ENCODE data around the gene CPNE6. TPM values are rescaled to one million over a fixed set of nuclear protein-coding genes. Genes with fewer than 3 reads are reported as not detected.
"Not testable (repeated sequence)": the region's sequence is repeated elsewhere in the genome, so short reads cannot be mapped to it uniquely, and the experiment has no call there.

Gene CPNE6
- total RNA-seq: 1.5 TPM

DNA sequence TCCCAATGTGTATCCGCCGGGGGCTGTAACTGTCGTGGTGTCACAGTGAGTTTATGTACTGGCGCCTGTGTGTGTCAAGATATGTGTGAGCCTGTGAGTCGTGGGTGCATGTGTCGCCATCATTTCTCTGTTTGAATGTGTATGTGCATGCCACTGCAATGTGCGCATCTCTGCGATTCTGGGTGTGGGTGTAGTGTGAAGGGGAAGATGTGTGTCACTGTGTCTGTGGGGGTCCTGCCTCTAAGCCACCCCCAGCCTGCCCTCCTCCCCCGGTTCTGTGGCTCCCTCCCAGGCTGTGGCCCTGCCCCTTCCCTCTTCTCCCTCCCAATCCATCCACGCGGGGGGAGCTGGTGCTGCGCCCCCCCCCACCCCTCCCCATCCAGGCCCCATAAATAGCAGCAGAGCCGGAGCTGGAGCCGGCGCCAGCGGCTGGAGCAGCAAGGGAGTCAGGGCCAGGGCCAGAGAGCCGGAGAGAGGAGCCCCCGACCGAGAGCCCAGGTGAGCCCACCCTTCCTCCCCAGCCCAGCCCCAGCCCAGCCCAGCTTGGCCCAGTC lies at the start of gene CPNE6:
CPNE6 (plus strand) TSS at position 419 of the 554 bp plus-strand sequence. CDS start 1,375 bp downstream, outside the sequence.
- DNase-seq (ENCODE audit: low spot score): no peak

DNA sequence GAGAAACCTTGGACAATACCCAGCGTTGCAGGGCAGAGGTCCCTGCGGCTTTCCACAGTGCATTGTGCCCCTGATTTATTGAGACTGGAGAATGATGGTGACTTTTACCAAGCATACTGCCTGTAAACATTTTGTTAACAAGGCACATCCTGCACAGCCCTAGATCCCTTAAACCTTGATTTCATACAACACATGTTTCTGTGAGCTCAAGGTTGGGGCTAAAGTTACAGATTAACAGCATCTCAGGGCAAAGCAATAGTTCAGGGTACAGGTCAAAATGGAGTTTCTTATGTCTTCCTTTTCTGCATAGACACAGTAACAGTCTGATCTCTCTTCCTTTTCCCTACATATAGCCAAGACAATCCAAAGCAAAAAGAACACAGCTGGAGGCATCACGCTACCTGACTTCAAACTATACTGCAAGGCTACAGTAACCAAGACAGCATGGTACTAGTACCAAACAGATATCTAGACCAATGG lies 46.4 kb upstream of the CPNE6 start:
- DNase-seq (ENCODE audit: low spot score): not testable (repeated sequence)

DNA sequence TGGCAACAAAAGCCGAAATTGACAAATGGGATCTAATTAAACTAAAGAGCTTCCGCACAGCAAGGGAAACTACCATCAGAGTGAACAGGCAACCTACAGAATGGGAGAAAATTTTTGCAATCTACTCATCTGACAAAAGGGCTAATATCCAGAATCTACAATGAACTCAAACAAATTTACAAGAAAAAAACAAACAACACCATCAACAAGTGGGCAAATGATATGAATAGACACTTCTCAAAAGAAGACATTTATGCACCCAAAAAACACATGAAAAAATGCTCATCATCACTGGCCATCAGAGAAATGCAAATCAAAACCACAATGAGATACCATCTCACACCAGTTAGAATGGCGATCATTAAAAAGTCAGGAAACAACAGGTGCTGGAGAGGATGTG lies 41.7 kb upstream of the CPNE6 start:
- not testable (repeated sequence) for DNase-seq (ENCODE audit: low spot score)

DNA sequence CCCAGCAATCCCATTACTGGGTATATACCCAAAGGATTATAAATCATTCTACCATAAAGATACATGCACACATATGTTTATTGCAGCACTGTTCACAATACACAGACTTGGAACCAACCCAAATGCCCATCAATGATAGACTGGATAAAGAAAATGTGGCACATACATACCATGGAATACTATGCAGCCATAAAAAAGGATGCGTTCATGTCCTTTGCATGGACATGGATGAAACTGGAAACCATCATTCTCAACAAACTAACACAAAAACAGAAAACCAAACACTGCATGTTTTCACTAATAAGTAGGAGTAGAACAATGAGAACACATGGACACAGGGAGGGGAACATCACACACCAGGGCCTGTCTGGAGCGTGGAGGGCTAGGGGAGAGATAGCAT lies 40.0 kb upstream of the CPNE6 start:
- DNase-seq (ENCODE audit: low spot score): not testable (repeated sequence)

DNA sequence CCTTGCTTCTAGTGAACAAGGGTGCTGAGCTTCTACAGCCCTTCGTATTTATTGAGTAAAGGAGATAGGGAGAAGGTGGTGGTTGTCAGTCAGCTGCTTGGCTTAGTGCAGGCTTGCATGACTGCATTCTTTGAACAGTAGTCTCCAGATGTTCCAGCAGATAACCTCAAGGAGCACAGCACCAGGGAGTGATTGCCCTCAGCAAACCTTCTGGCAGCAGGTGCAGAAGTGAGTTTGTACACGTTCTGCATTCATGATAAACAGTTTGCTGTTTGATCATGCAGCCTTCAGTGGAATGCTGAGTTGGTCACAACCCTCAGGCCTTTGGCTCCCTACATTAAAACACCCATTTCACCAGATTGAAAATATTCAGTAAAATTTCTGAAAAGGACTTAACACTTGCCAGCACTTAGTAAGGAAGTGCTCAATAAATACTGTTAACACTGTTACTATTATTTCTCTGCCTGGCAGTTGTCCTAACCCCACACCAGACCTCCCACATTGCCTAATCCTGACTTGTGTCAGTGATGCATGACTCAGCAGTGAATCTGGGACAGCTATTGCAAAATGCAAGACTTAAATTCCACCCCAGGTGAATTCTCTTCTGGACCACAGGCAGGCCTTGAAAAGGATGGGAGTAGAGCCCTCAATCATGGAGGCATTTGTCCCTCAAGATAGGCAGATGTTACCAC lies 38.5 kb upstream of the CPNE6 start:
- DNase-seq (ENCODE audit: low spot score): no peak

DNA sequence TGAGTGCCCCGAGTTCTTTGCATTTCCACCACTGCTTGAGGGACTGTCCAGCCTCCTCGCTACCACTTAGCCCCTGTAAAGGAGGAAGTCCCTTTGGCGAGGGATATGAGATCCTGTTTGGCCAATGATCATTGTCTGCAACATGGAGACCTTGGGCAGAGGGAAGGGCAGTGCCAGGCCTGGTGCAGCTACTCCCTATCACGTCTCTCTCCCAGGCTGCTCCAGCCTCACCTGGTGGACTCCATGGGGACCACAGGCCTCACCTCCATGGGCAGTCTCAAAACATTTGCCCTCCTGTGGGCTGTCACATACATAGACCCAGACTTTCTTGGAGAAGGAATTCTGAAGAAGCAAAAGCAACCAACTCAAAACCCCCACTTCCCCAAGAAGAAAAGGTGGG lies 35.6 kb upstream of the CPNE6 start:
- not testable (repeated sequence) for DNase-seq (ENCODE audit: low spot score)

DNA sequence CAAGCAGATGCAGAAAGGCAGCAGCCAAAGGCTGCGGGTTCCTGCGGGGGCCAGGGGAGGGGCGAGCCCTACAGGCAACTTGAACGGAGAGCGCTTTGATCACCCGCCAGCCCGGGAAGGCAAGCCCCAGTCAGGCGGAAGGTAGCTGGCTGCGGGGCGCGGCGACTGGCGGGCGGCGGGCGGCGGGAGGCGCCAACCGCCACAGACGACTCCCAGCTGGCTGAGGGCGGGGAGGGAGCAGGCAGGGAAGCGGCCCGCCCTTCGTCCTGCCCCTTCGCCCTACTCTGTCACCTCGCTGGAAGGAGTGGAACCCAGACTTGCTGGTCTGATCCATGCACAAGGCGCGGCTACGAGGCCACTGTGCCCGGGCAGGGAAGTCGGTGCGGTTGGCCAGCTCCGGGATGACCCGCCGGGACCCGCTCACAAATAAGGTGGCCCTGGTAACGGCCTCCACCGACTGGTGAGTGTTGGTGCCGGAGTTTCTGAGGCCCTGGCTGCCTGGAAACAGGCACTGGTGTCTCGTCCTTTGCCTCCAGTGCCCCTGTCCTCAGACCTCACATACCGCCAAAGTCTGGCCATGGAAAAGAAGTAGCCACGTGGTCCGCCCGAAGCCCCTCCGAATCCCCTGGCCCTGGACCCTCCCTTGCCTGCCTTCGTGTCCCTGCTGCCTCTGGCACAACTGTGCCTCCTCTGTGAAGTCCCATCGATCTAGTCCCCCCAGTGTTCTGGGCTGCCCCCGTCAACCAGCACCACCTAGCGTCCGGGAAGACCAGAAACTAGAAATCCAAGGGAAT lies 35.0 kb upstream of the CPNE6 start:
- peak; percentile 81 for DNase-seq (ENCODE audit: low spot score)

DNA sequence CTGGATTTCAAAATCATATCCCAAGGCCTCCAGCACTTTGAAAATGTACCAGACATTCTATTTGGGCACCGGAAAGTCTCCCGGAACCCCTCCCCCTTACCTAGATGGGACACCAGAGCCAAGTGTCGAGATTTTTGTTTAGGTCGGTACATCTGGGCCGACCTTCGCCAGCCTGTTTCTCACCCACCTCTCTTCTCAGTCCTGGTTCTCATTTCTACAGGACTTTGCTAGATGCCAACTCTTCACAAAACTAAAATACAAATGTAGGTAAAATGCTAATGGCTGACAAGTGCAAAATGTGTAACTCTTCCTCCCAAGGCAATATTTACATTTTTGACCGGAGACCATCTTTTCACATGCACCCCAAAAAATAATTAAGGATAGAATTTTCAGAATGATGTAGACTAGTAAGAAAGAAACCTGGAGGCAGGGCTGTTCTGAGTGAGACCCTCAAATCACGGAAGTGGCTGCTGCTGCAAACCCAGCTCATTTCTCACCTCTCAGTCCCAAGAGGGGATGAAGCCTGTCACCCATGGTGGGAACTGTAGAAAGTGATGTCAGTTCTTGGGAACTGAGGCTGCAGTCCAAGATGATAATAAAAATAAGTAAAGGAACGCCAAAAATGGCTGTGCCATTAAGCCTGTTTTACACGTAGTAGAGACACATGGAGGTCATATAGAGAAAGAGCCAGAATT lies 34.3 kb upstream of the CPNE6 start:
- DNase-seq (ENCODE audit: low spot score): not testable (repeated sequence)

DNA sequence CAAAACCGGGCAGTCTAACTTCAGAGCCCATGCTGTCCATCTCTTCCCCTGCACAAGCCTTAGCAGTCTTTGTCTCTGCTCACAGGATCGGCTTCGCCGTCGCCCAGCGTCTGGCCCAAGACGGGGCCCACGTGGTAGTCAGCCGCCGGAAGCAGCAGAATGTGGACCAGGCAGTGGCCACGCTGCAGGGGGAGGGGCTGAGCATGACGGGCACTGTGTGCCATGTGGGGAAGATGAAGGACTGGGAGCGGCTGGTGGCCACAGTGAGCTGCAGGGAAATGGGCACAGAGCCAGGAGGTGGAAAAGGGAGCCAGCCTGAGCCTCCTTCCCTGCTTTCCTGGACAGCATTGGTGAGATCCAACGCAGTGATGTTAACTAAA lies 33.7 kb upstream of the CPNE6 start:
- no peak for DNase-seq (ENCODE audit: low spot score)

DNA sequence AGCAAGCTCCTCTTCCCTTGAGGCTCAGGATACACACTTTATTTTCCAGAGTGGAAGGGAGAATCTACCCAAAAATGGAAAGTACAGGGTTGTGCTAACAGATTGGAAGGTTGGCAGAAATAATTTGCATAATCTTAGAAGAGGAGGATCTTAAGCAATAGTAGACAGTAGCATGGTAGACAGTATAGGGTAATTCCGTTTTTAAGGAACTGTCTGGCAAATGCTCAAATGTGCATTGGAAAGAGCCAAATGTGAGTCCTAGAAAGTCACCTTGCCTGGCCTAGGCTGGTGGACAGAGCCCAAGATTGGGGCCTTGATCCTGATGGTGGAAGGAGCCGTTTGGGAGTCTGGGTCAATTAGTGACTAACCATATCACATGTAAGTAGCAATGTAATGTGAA lies 32.7 kb upstream of the CPNE6 start:
- no peak for DNase-seq (ENCODE audit: low spot score)

DNA sequence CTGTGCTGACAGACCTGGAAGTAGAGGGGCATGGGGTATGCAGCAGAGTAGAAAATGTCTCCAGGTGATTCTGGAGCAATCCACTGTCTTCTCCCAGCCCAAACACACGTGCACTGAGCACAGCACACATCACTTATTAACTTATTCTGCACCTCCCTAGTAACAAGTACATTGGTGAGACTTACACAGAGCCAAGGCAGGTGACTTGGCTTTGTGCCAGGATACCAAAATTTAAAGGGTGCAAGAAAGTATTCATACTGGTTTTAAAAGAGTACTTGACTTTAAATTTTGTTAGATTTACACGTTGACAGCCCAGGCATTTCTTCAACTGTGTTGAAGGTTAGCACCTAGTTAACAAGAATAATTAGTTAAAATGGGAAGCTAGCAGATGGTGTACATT lies 30.7 kb upstream of the CPNE6 start:
- DNase-seq (ENCODE audit: low spot score): no peak

DNA sequence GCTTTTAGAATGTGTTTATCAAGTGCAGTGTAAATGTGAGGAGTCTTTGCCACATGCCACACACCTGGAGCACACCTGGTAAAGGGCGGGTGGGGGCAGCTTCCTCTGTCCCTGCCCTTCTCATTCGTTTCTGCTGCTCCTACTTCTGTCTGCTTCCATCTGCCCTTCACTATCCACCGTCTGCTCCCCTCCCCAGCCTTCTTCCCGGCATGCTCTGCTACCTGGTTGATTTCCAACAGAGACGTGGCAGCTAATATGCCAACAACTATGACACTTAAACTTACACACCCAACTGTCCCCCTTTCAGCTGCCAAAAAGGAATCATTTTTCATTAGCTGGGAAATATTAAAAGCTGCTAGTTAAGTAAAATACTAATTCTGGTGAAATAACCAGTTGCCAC lies 28.6 kb upstream of the CPNE6 start:
- no peak for DNase-seq (ENCODE audit: low spot score)

DNA sequence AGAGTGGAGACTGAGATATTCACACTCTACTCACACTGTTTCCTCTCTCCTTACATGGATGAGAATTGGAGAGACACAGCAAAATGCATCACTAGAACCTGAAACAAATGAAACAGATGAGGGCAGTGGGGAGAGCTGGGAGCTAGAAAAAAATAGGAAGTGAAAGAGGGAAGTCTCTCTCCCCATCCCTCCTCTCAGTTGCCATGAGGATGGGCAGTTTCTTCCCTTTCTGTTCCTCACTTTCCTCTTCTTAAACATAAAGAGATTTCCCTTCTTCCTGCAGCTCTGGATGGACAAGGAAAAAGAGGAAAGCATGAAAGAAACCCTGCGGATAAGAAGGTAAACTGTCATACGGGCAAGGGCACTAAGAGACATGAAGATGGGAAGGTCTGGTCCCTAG lies 22.4 kb upstream of the CPNE6 start:
- not testable (repeated sequence) for DNase-seq (ENCODE audit: low spot score)

DNA sequence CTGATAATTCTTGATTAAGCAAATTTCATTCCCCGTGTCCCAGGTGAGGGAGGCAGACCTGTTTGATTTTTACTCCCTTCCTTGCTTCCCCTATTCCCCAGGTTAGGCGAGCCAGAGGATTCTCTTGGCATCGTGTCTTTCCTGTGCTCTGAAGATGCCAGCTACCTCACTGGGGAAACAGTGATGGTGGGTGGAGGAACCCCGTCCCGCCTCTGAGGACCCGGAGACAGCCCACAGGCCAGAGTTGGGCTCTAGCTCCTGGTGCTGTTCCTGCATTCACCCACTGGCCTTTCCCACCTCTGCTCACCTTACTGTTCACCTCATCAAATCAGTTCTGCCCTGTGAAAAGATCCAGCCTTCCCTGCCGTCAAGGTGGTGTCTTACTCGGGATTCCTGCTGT lies 20.6 kb upstream of the CPNE6 start:
- peak; percentile 32 for DNase-seq (ENCODE audit: low spot score)

DNA sequence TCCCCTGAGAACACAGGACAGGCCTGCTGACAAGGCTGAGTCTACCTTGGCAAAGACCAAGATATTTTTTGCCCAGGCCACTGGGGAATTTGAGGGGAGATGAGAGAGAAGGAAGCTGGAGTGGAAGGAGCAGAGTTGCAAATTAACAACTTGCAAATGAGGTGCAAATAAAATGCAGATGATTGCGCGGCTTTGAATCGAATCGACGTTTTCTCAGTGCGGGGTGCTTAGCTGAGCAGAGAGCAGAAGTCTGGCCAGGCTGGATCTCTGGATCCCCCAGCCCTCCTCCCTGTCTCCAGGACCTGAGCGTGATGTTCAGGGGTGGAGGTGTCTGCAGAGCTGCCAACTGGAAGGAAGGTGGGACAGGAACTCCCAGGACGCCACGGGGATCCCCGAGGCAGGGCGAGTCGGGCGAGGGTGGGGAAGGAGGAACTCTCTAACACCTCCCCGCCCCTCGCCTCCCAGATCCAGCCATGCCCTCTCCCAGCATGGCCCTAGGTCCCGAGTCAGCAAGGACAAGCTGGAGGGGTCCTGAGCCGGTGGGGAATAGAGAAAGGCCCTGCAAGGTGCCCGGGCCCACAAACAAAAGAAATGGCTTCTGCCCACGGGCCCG lies 20.1 kb upstream of the CPNE6 start:
- peak; percentile 48 for DNase-seq (ENCODE audit: low spot score)

DNA sequence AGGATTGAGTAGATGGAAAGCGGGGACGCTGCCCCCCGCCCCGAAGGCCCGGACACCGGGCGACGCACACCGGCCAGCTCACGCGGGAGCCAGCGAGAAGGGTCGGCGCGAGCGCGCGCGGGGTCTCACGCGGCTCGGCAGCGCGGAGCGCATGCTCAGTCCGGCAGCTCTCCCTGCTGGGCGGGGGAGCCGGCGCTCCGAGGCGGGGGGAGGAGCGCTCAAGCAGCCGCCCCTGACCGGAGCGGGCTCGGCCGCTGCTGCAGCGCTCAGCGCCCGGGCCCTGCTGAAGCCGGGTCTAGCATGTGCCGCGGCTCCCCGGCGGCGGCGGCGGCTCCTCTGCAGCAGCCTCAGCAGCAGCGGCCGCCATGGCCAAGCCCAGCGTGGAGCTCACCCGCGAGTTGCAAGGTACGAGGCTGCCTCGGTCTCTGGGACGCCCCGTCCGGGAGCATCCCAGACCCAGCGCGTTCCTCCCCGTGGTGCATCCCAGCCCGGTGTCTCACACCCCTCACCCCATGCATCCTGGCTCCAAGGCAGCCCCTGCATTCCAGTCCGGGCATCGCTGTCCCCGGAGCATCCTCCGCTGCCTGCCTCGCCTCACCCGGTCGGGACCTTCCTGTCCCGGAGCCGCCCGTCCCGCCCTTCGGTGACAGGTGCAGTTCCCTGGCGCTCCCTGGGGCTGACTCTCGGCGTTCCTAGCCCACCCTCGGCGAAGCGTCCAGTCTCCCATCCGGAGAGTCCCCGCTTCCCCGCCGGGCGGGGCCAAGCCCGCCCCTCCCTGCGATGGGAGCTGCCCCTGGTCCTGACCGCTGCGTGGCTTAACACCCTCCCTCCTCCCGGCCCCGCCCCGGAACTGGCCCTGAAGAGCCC lies 19.3 kb upstream of the CPNE6 start, which contains the start of gene CARMIL3:
CARMIL3 (plus strand) TSS at position 221 of the 867 bp plus-strand sequence; CDS start at position 366, 145 bp downstream.
- DNase-seq (ENCODE audit: low spot score): peak; percentile 60

DNA sequence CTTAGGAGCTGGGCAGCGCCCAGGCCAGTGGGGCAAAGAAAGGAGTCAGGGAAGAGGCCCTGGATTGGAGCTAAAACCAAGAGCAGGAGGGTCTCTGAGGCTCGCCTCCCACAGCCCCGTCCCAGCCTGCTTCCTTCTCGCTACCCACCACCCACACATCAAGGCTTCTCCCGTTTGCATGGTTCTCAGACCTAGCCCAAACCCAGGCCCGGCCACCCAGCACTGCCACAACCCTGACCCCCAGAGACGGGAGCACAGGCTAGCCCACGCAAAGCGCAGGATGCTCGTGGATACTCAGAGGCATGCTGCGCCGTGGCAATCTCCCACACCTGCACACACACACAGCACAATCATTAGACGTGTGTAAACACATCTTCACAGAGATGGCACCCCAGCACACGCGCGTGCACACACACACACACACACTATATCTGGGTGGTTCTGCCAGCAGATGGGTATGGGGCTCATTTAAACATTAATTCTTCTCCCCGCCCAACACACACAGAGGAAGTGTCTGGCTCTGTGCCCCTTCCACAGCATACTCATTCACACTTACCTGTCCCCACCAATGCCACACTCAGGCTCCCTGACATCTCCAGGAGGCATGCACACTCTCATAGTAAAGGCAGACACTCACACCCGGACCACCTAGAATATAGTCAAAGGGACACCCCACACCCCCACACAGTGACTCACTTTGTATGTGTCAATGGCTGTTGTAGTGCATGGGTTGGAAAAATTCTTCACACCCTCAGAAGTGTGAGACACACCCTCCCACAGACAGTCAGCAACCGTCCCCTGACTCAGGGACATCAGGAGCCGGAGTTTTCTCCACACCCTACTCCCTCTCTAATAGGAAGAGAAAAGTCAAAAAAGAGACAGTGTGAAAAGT lies 18.5 kb upstream of the CPNE6 start:
- DNase-seq (ENCODE audit: low spot score): peak; percentile 40

DNA sequence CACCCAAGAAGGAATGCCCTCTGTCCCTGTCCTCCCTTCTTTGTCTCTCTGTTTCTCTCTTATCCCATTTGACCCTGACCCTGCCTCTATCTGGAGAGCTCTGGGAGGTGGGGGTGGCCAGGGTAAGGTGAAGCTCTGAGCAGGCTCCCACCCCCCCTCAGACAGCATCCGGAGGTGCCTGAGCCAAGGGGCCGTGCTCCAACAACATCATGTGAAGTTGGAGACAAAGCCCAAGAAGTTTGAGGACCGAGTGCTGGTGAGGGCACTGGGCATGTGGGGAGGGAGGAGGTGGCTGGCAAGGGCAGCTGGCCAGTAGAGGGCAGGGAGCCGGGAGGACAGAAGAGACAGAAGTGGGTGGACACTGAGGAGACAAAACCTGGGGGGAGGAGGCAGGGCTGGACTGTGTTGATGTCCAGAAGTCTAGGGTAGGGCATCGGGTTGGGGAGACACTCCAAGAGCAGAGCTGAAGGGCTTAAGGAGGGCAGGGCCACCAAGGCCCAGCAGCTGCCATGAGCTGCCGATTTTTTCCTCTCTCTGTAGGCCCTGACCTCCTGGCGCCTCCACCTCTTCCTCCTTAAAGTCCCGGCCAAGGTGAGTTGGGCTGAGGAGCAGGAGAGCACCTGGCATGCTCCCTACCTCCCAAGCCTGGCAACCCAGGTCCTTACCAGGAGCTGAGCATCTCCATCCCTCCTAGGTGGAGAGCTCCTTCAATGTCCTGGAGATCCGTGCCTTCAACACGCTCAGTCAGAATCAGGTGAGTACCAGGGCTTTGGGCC lies 17.6 kb upstream of the CPNE6 start:
- peak; percentile 41 for DNase-seq (ENCODE audit: low spot score)

DNA sequence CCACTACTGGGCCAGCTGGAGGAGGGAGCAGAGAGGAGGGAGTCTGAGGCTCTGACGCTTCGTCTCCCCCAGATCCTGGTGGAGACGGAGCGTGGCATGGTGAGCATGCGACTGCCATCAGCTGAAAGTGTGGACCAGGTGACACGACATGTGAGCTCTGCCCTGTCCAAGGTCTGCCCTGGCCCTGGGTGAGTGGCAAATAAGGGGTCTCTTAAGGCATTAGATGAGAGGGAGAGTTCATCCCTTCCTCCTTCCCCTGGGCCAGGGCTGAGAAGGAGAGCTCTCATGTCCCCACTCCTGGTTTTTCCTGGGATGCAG lies 17.1 kb upstream of the CPNE6 start:
- no peak for DNase-seq (ENCODE audit: low spot score)
